NCI-H1105 treated with DMSO at 0.1 percent for 48 hours (cell line): ENCODE measurements around the gene OTOP1.
"Not testable (repeated sequence)": the region's sequence is repeated elsewhere in the genome, so short reads cannot be mapped to it uniquely, and the experiment has no call there.

ENCODE experiments used
- DNase-seq: peaks from one replicate; lab custom pipeline; 2025; lab: John Stamatoyannopoulos, UW

The OTOP1 gene

DNA sequence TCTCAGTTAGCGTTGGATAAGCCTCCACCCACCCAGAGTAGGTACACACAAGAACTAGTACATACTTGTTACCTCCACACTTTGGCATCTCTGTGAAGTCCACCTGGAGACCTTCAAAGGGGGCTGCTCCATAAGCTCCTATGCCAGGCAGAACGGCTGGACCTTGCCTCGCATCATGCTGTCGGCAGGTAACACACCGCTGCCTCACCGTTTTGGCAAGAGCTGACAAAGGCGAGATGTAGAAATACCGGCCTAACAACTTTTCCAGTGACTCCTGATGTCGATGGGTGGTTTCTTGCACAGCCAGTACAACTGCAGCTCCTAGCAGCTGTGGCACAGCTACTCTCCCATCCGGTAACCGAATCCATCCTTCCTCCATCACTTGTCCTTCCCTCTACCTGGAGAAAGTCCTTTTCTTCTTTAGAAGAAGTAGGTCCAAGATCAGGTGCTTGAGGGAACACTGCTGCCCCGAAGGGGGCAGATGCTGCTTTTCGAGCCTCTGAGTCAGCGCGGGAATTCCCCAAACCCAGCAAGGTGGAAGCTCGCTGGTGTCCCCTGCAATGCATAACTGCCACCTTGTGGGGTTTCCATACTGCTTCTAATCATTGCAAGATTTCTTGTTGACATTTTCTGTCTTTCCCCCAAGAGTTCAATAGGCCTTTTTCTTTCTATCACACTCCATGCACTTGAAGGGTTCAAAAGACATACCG is 65.6 kb downstream of the OTOP1 start:
- DNase-seq = not testable (repeated sequence)

DNA sequence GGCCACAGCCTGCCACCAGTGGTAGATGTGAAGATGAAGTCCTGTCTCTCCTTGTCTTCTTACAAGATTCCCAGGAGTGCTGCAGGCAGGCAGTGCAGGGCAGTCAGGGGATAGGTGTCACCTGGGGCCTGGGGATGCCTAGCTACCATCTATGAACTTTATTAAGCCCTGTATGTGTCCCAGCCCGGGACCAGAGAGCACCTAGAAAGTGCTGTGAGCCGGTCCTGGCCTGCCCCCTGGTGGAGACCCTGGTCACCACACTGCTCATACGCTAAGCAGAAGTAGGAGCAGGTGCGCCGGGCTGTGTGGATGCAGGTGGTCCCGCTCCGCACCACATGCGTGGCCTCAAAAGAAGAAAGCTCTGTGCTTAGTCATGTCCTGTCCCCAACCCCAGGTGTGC is 81.1 kb downstream of the OTOP1 start:
- not testable (repeated sequence) for DNase-seq

DNA sequence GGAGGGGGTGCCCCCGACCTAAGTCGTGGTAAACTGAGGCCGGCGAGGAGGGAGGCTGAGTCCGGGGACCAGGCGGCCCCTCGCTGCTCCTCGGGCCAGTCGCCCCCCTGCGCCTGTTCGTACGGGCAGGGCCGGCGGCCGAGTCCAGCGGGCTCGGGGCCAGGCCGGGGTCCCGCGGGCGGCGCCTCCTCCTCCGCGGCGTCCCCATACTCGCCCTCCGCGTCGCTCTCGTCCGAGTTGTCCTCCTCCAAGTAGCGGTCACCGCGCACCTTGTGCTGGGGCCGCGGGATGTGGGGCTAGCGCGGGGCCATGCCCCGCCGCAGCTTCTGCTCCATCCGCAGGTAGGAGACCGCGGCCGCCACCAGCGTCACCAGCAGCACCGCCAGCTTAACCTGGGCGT is 83.4 kb downstream of the OTOP1 start:
- not testable (repeated sequence) for DNase-seq

DNA sequence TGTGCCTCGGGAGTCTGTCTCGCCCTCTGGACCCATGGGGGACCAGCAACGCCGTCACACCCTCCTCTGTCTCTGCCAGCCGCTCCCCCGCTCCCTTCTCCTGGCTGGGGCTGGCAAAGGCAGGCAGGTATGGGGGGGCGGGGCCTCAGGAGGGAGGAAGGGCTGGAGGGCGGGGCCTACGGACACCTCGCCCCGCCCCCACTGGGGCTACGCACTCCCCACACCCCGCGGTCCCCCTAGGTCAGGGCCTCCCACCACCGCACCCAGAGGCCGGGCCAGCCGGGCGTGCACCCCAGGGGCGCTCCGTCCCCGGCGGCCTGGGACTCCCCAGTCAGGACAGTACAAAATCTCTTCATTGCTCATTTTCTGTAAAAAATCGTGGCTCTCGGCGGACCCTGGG is 84.0 kb downstream of the OTOP1 start:
- not testable (repeated sequence) for DNase-seq

DNA sequence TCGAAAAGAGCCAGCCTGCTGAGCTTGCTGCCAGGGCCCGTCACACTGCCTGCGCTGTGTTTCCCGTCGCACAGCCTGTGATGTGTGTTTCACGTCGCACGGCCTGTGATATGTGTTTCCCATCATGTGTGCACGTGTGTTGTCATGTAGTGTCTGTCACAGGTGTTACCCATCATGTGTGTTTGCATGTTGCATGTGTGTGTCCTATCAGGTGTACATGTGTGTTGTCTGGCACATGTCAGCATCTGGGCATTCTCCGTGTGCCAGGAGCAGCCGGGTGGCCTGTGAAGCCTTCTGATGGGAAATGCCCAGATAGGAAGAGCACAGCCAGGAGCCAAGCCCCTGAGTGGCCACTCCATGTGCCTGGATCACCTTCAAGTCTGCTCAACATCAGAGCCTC is 85.5 kb downstream of the OTOP1 start:
- DNase-seq = not testable (repeated sequence)
